RWPE2 (cell line): Measurements from ENCODE around the gene C7orf33.

Experiments used
- ATAC-seq: fragments of 200-7000 bp; cut with Tn5 transposase; 3 replicates; pipeline ENCODE4 v1.9.1; 2021; ENCODE audit warnings: low read depth
- DNase-seq: peaks from one replicate; pipeline ENCODE4 v3.0.0-alpha.2; 2020; ENCODE audit warnings: low spot score
- H3K27ac ChIP-seq: fragments of 450-650 bp; 2 replicates; pipeline ENCODE4 v1.5.1; 2017; ENCODE audit warnings: mild to moderate bottlenecking; ENCODE audit not compliant: poor library complexity, severe bottlenecking
- H3K27me3 ChIP-seq: fragments of 250-450 bp; sonication (Bioruptor Pico); 2 replicates; pipeline ENCODE4 v1.5.1; 2021; ENCODE audit warnings: mild to moderate bottlenecking, moderate library complexity; ENCODE audit not compliant: insufficient read depth, poor library complexity, severe bottlenecking
- H3K36me3 ChIP-seq: fragments of 250-450 bp; sonication (Bioruptor Pico); 2 replicates; pipeline ENCODE4 v1.5.1; 2020; ENCODE audit warnings: low read depth, mild to moderate bottlenecking, moderate library complexity
- H3K4me1 ChIP-seq: fragments of 250-450 bp; sonication (Bioruptor Pico); 2 replicates; pipeline ENCODE4 v1.5.1; 2021; ENCODE audit warnings: mild to moderate bottlenecking, moderate library complexity; ENCODE audit not compliant: insufficient read depth, poor library complexity, severe bottlenecking
- H3K4me3 ChIP-seq: fragments of 250-450 bp; sonication (Bioruptor Pico); 2 replicates; pipeline ENCODE4 v1.5.1; 2021; ENCODE audit warnings: mild to moderate bottlenecking, moderate library complexity; ENCODE audit not compliant: severe bottlenecking
- H3K9me3 ChIP-seq: fragments of 250-450 bp; sonication (Bioruptor Pico); 2 replicates; pipeline ENCODE4 v1.5.1; 2021; ENCODE audit warnings: mild to moderate bottlenecking, moderate library complexity; ENCODE audit not compliant: severe bottlenecking
- CTCF ChIP-seq: fragments of 450-650 bp; IDR thresholded peaks from one replicate; pipeline ENCODE4 v1.5.1; 2017; ENCODE audit warnings: mild to moderate bottlenecking, moderate library complexity; ENCODE audit not compliant: poor library complexity, severe bottlenecking

The C7orf33 gene

DNA sequence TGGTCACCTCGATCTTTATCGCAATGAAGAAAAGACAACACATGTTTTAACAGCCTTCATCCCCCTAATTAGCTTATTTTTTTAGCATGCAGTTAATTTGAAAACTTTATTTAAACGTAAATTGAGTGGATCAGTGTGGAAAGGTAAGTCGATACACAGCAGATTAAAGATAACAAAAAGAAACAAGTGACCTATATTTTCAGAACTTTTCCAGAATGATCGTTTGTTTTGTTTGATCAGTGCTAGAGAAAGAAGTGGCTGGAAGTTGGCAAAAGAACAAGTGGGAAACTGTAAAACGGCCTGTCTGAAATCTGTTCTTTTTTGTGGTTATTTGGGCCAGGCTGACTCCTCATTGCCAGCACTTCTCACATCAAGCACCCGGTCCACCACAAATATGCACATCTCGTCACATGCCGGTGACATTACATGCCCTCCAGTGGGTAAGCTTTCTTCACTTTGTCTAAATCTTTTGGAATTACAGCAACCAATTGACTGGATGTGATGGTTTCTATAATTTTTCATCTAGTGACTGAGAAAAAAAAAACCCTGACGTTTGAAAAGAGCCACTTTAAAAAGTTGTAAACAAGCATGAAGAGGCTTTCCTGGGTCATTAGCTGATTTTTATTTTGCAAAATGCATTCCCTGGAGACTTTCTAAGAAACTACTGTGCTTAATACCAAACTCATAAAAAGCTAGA, 33.2 kb downstream of the C7orf33 start:
- H3K36me3 ChIP-seq = no peaks in the 10 kb centered on the region
- no peak for ATAC-seq
- H3K27ac ChIP-seq = no peak overlapping the region
- TF ChIP-seq CTCF = no peak
- H3K27me3 ChIP-seq = no peaks in the 10 kb centered on the region
- no peak for DNase-seq
- H3K9me3 ChIP-seq = no peaks in the 10 kb centered on the region
- no peaks in the 10 kb centered on the region for H3K4me1 ChIP-seq
- H3K4me3 ChIP-seq = no peak overlapping the region

- Histone ChIP-seq H3K4me3 (no peak overlapping the region), H3K9me3 (no peaks in the 10 kb centered on the region), H3K4me1 (no peaks in the 10 kb centered on the region), H3K27me3 (no peaks in the 10 kb centered on the region), H3K36me3 (no peaks in the 10 kb centered on the region), H3K27ac (no peak overlapping the region)
- TF ChIP-seq CTCF = no peak
- no peak for DNase-seq
- no peak for ATAC-seq
These were observed 34.2 kb downstream of the C7orf33 start for GRCh38 chr7:148624735-148625134.

DNA sequence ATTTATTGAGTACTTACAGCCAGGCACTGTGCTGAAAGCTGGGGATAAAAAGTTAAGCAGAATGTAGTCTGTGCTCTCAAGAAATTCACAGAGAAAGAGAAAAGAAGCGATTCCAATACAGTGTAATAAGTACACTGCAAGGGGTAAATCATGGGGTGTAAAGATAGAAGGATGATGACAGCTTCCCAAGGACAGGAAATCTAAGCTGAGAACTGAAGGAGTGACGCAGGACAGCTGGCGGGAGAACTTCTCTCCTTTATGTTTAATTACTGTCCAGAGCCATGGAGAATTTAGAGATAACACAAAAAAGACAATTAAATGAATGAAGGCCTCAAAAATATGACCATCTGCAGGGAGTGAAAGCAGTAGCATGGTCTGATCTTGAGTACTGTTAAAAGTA, 34.8 kb downstream of the C7orf33 start:
- no peaks in the 10 kb centered on the region for H3K27me3 ChIP-seq

GRCh38 chr7:148626828-148627227, 36.3 kb downstream of the C7orf33 start:
- Histone ChIP-seq H3K4me1 (no peaks in the 10 kb centered on the region), H3K4me3 (no peak overlapping the region)
- ATAC-seq = no peak

More for the DNA sequence above, 34.8 kb downstream of the C7orf33 start:
- no peak overlapping the region for H3K4me3 ChIP-seq
- no peaks in the 10 kb centered on the region for H3K36me3 ChIP-seq
- no peaks in the 10 kb centered on the region for H3K4me1 ChIP-seq
- ATAC-seq = no peak
- no peak for DNase-seq
- no peaks in the 10 kb centered on the region for H3K9me3 ChIP-seq
- TF ChIP-seq CTCF = no peak
- H3K27ac ChIP-seq = no peak overlapping the region

More at GRCh38 chr7:148626828-148627227, 36.3 kb downstream of the C7orf33 start:
- H3K27me3 ChIP-seq = no peaks in the 10 kb centered on the region
- H3K9me3 ChIP-seq = no peaks in the 10 kb centered on the region
- no peak overlapping the region for H3K27ac ChIP-seq
- no peak for TF ChIP-seq CTCF
- DNase-seq = no peak
- H3K36me3 ChIP-seq = no peaks in the 10 kb centered on the region
